Inferior parietal cortex (tissue), 1 donor: ENCODE measurements around the gene ZC3H12D.
"Not testable (repeated sequence)": the region's sequence is repeated elsewhere in the genome, so short reads cannot be mapped to it uniquely, and the experiment has no call there.

Experiments
- DNase-seq: peaks from one replicate; pipeline ENCODE4 v3.0.0-alpha.2; 2016; ENCODE audit errors: extremely low spot score

ZC3H12D gene

GRCh38 chr6:149484733-149485700, at the start of gene ZC3H12D:
ZC3H12D (minus strand) TSS chr6:149485014; CDS start chr6:149474543, 10,471 bp downstream.
- no peak for DNase-seq

- no peak for DNase-seq
Observed at GRCh38 chr6:149529650-149530049, 44.8 kb upstream of the ZC3H12D start.

GRCh38 chr6:149515494-149515893, 30.7 kb upstream of the ZC3H12D start:
- no peak for DNase-seq

- no peak for DNase-seq
Observed at GRCh38 chr6:149513915-149514314, 29.1 kb upstream of the ZC3H12D start.

GRCh38 chr6:149510793-149511512, 26.1 kb upstream of the ZC3H12D start:
- no peak for DNase-seq

GRCh38 chr6:149508485-149508884, 23.7 kb upstream of the ZC3H12D start:
- DNase-seq, result no peak

GRCh38 chr6:149503872-149504271, 19.1 kb upstream of the ZC3H12D start:
- no peak for DNase-seq

GRCh38 chr6:149503276-149503675, 18.5 kb upstream of the ZC3H12D start:
- DNase-seq, result no peak

GRCh38 chr6:149501768-149502167, 17.0 kb upstream of the ZC3H12D start:
- no peak for DNase-seq

- DNase-seq, result no peak
Observed at GRCh38 chr6:149501201-149501600, 16.4 kb upstream of the ZC3H12D start.

GRCh38 chr6:149500096-149500495, 15.3 kb upstream of the ZC3H12D start:
- no peak for DNase-seq

GRCh38 chr6:149499066-149499465, 14.3 kb upstream of the ZC3H12D start:
- no peak for DNase-seq

- no peak for DNase-seq
Observed at GRCh38 chr6:149497365-149497764, 12.6 kb upstream of the ZC3H12D start.

- not testable (repeated sequence) for DNase-seq
Observed at GRCh38 chr6:149496597-149496996, 11.8 kb upstream of the ZC3H12D start.

GRCh38 chr6:149495349-149496016, 10.7 kb upstream of the ZC3H12D start:
- DNase-seq, result not testable (repeated sequence)

GRCh38 chr6:149494810-149495209, 10.0 kb upstream of the ZC3H12D start:
- DNase-seq, result not testable (repeated sequence)

GRCh38 chr6:149493761-149494320, 9.0 kb upstream of the ZC3H12D start:
- DNase-seq, result no peak

- DNase-seq, result no peak
Observed at GRCh38 chr6:149492798-149493343, 8.1 kb upstream of the ZC3H12D start.

GRCh38 chr6:149489967-149490366, 5.2 kb upstream of the ZC3H12D start:
- DNase-seq, result no peak

GRCh38 chr6:149488815-149489214, 4.0 kb upstream of the ZC3H12D start:
- no peak for DNase-seq

GRCh38 chr6:149487316-149487715, 2.5 kb upstream of the ZC3H12D start:
- DNase-seq, result no peak
